PC-3 (cell line): ENCODE data around the gene SOX6. TPM values are rescaled to one million over a fixed set of nuclear protein-coding genes. Genes with fewer than 3 reads are reported as not detected.

Experiments used
- ATAC-seq: fragments of 200-7000 bp; cut with Tn5 transposase; 2 replicates; pipeline ENCODE4 v1.9.1; 2020; ENCODE audit warnings: mild to moderate bottlenecking, moderate library complexity
- BruUV-seq: library from RNA; stranded (reverse); fragments of 400-500 nt; replicated peaks from 2 replicates; lab custom pipeline; 2021; lab: Mats Ljungman, UMichigan
- CTCF ChIA-PET: fragments of 300-600 bp; sonication (Branson Sonifier 250); formaldehyde crosslinking; loops from one replicate; lab custom pipeline; 2022; ENCODE audit warnings: antibody characterized with exemption; lab: Charles Lee
- POLR2A ChIA-PET: fragments of 300-600 bp; sonication (Branson Sonifier 250); formaldehyde crosslinking; loops from one replicate; lab custom pipeline; 2022; ENCODE audit warnings: antibody characterized with exemption; ENCODE audit not compliant: unreplicated experiment; lab: Charles Lee
- DNase-seq: peaks from one replicate; pipeline ENCODE4 v3.0.0-alpha.2; 2015
- H2AFZ ChIP-seq: fragments of 300-600 bp; sonication (generic); 2 replicates; pipeline ENCODE4 v1.6.0; 2016; ENCODE audit warnings: antibody characterized with exemption, low read length
- H3F3A ChIP-seq: fragments of 300-600 bp; sonication (generic); one replicate; pipeline ENCODE4 v1.6.0; 2017; ENCODE audit warnings: antibody characterized with exemption, low read length, control low read depth, mild to moderate bottlenecking; ENCODE audit not compliant: unreplicated experiment
- H3K27ac ChIP-seq: fragments of 300-600 bp; sonication (generic); 2 replicates; pipeline ENCODE4 v1.5.1; 2016; ENCODE audit warnings: mild to moderate bottlenecking, low read length
- H3K27me3 ChIP-seq: fragments of 300-600 bp; sonication (generic); 2 replicates; pipeline ENCODE4 v1.6.1; 2016; ENCODE audit warnings: low read length, mixed read lengths
- H3K36me3 ChIP-seq: fragments of 300-600 bp; sonication (generic); 2 replicates; pipeline ENCODE4 v1.6.1; 2016; ENCODE audit warnings: low read depth, mixed run types, low read length, mixed read lengths
- H3K4me1 ChIP-seq: fragments of 300-600 bp; sonication (generic); 2 replicates; pipeline ENCODE4 v1.5.1; 2016; ENCODE audit warnings: low read length; ENCODE audit not compliant: insufficient read depth
- H3K4me2 ChIP-seq: fragments of 300-600 bp; sonication (generic); 2 replicates; pipeline ENCODE4 v1.6.0; 2016; ENCODE audit warnings: low read length
- H3K4me3 ChIP-seq: fragments of 300-600 bp; sonication (generic); 2 replicates; pipeline ENCODE4 v1.5.1; 2016; ENCODE audit warnings: mild to moderate bottlenecking, low read length, mixed read lengths
- H3K79me2 ChIP-seq: fragments of 300-600 bp; sonication (generic); 2 replicates; pipeline ENCODE4 v1.6.1; 2017; ENCODE audit warnings: low read length, mixed read lengths
- H3K9ac ChIP-seq: fragments of 300-600 bp; sonication (generic); 2 replicates; pipeline ENCODE4 v1.6.0; 2016; ENCODE audit warnings: mild to moderate bottlenecking, low read length
- H3K9me2 ChIP-seq: fragments of 300-600 bp; sonication (generic); replicated peaks from 2 replicates; pipeline ENCODE4 v1.6.1; 2016; ENCODE audit warnings: mixed run types, low read length, mixed read lengths
- H3K9me3 ChIP-seq: fragments of 300-600 bp; sonication (generic); 2 replicates; pipeline ENCODE4 v1.6.1; 2016; ENCODE audit warnings: low read length, mixed read lengths
- H4K20me1 ChIP-seq: fragments of 300-600 bp; sonication (generic); 2 replicates; pipeline ENCODE4 v1.6.1; 2016; ENCODE audit warnings: low read length, mixed read lengths
- EZH2 ChIP-seq: fragments of 300-600 bp; sonication (generic); IDR thresholded peaks from one replicate; pipeline ENCODE4 v1.6.1; 2017; ENCODE audit warnings: antibody characterized with exemption, mild to moderate bottlenecking, low read length; ENCODE audit not compliant: unreplicated experiment
- EZH2phosphoT487 ChIP-seq: fragments of 300-600 bp; sonication (generic); IDR thresholded peaks from 2 replicates; pipeline ENCODE4 v1.6.1; 2018; ENCODE audit warnings: mild to moderate bottlenecking, antibody characterized with exemption, low read length, borderline replicate concordance
- intact Hi-C: fragments of 100-400 bp; cut with micrococcal nuclease; formaldehyde crosslinking; loops from 2 replicates; pipeline ENCODE4 v1.9.0; 2023
- total RNA-seq: library from RNA; depleted of rRNA; stranded (reverse); fragments of >200 nt; gene quantifications from 2 replicates; pipeline ENCODE4 v1.2.3, GENCODE V29; 2014
- TF ChIP-seq, protein P1 (sequence below): fragments of 300-600 bp; sonication (generic); conservative IDR thresholded peaks from 2 replicates; pipeline ENCODE4 v1.5.1; 2017; ENCODE audit warnings: antibody characterized with exemption, low read depth, mild to moderate bottlenecking, low read length

Gene SOX6
- total RNA-seq, 1 experiment from 2014 or later = not detected

DNA sequence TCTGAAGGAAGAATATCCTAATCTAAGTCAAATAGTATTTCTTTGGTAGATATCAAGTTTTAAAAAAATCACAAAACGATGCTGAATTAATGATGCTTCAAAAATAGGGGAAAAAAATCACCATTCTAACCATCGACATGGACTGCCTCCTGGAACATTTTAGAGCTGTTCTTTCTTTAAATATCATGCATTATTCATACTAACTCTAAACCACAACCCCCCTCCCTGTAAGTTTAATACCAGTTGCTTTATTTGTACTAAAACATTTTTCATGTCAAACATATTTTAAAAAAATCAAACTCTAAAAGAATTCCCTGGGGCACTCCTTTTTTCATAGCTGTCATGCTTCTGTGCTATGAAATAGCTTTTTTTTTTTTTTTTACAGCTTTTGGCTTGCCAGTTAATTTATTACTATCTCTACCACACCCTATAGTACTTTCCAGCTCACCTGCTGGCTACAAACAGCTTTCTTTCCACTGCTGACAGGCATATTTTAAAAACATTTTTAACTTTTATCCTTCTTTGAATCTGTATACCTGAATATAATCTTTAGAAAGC lies 256.9 kb downstream of the SOX6 start:
- Histone ChIP-seq H3K4me3 (no peak overlapping the region), H4K20me1 (no peaks in the 10 kb centered on the region), H3K9ac (no peak overlapping the region), H3K27ac (no peak overlapping the region), H3K4me2 (no peak overlapping the region), H2AFZ (no peak overlapping the region), H3F3A (no peaks in the 10 kb centered on the region), H3K79me2 (no peaks in the 10 kb centered on the region), H3K27me3 (no peaks in the 10 kb centered on the region), H3K9me2 (no peaks in the 10 kb centered on the region), H3K36me3 (no peaks in the 10 kb centered on the region), H3K4me1 (no peaks in the 10 kb centered on the region), H3K9me3 (no peaks in the 10 kb centered on the region)
- ATAC-seq (no peak), DNase-seq (no peak)
- ChIA-PET CTCF (no interaction called here), POLR2A (no interaction called here)
- intact Hi-C loops = no loop called here
- no TSS peak for BruUV-seq
- TF ChIP-seq EZH2phosphoT487 = no peak

DNA sequence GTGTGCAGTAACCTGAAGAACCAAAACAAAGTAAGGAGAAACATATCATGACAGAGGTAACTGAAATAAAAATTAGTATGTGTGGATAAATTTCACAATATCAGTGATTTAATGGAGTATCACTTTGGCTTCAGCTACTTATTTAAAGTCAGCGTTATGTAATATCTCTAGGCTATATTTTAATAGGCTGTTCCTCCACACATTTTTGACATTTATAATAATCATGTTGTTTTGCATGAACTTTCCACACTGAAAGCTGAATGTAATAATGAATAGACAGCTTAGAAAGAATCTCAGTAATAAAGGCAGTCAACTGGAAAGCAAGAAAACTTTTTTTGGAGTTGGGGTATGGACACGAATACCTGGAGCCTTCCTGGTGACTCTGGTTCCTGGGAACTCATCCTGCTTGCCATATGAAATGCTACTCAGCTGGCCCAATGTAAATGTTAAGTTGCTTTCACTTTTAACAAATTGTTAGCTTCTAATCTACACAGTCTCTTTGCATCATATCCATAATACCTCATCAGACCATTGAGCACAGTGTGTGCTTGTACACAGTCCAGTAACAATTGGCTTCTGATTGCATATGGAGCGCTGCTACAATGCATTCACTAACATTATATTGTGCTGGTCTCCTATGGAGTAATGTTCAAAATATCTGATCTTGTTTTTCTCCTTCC lies 257.7 kb downstream of the SOX6 start:
- ChIA-PET POLR2A (no interaction called here), CTCF (no interaction called here)
- Histone ChIP-seq H3K9me2 (no peaks in the 10 kb centered on the region), H3K4me2 (no peak overlapping the region), H3K27ac (no peak overlapping the region), H3F3A (no peaks in the 10 kb centered on the region), H4K20me1 (no peaks in the 10 kb centered on the region), H3K4me3 (no peak overlapping the region), H2AFZ (no peak overlapping the region), H3K27me3 (no peaks in the 10 kb centered on the region), H3K79me2 (no peaks in the 10 kb centered on the region), H3K36me3 (no peaks in the 10 kb centered on the region), H3K9me3 (no peaks in the 10 kb centered on the region), H3K9ac (no peak overlapping the region), H3K4me1 (no peaks in the 10 kb centered on the region)
- intact Hi-C loops = no loop called here
- no peak for ATAC-seq
- no peak for TF ChIP-seq EZH2
- DNase-seq = no peak
- BruUV-seq = no TSS peak

DNA sequence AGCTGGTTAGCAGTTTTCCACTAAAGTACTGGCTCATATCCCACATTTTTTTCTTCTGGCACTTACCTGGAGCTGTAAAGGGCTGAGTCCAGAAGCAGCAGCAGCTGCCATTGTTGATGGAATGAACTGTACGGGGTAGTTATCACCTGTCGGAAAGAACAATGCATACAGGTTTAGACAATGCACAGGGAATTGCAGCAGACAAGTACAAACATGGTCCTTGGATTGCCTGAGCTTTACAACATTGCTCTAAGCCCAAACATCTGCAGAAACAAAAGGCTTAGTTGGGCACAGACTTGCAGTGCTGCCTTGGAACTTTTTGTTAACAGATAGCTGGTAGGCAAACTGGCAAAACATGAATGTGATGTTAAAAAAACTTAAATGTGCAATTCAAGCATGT lies 258.8 kb downstream of the SOX6 start:
- Histone ChIP-seq H3K9me3 (no peaks in the 10 kb centered on the region), H2AFZ (no peak overlapping the region), H3K27me3 (no peaks in the 10 kb centered on the region), H3K4me2 (no peak overlapping the region), H3K9me2 (no peaks in the 10 kb centered on the region), H3K9ac (no peak overlapping the region), H3K27ac (no peak overlapping the region), H3K4me3 (no peak overlapping the region), H4K20me1 (no peaks in the 10 kb centered on the region), H3K79me2 (no peaks in the 10 kb centered on the region), H3K36me3 (no peaks in the 10 kb centered on the region), H3F3A (no peaks in the 10 kb centered on the region), H3K4me1 (no peaks in the 10 kb centered on the region)
- no TSS peak for BruUV-seq
- ATAC-seq = no peak
- intact Hi-C loops = no loop called here
- CTCF ChIA-PET = no interaction called here
- DNase-seq = no peak
- TF ChIP-seq, protein P1, sequence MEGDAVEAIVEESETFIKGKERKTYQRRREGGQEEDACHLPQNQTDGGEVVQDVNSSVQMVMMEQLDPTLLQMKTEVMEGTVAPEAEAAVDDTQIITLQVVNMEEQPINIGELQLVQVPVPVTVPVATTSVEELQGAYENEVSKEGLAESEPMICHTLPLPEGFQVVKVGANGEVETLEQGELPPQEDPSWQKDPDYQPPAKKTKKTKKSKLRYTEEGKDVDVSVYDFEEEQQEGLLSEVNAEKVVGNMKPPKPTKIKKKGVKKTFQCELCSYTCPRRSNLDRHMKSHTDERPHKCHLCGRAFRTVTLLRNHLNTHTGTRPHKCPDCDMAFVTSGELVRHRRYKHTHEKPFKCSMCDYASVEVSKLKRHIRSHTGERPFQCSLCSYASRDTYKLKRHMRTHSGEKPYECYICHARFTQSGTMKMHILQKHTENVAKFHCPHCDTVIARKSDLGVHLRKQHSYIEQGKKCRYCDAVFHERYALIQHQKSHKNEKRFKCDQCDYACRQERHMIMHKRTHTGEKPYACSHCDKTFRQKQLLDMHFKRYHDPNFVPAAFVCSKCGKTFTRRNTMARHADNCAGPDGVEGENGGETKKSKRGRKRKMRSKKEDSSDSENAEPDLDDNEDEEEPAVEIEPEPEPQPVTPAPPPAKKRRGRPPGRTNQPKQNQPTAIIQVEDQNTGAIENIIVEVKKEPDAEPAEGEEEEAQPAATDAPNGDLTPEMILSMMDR = no peak
- TF ChIP-seq EZH2 = no peak
- no peak for TF ChIP-seq EZH2phosphoT487
- POLR2A ChIA-PET = no interaction called here
